DND-41 (cell line): ENCODE results near the gene CEP112.

ENCODE experiments used
- ATAC-seq: fragments of 200-7000 bp; cut with Tn5 transposase; 3 replicates; pipeline ENCODE4 v1.9.1; 2021; ENCODE audit warnings: low read depth; ENCODE audit not compliant: insufficient read depth
- DNase-seq: peaks from one replicate; pipeline ENCODE4 v3.0.0-alpha.2; 2020
- H2AFZ ChIP-seq: 2 replicates; pipeline ENCODE4 v1.6.0; 2012; ENCODE audit warnings: low read depth, low read length
- H3K27ac ChIP-seq: 2 replicates; pipeline ENCODE4 v1.5.1; 2012; ENCODE audit warnings: low read length, inconsistent platforms
- H3K27me3 ChIP-seq: fragments of 200-600 bp; sonication (generic); 2 replicates; pipeline ENCODE4 v1.6.0; 2012; ENCODE audit warnings: low read length, mild to moderate bottlenecking, inconsistent platforms; ENCODE audit not compliant: insufficient read depth, poor library complexity
- H3K36me3 ChIP-seq: 2 replicates; pipeline ENCODE4 v1.5.1; 2012; ENCODE audit warnings: low read length, inconsistent platforms; ENCODE audit not compliant: insufficient read depth
- H3K4me1 ChIP-seq: 2 replicates; pipeline ENCODE4 v1.5.1; 2012; ENCODE audit warnings: mild to moderate bottlenecking, low read length; ENCODE audit not compliant: insufficient read depth
- H3K4me2 ChIP-seq: 2 replicates; pipeline ENCODE4 v1.6.0; 2012; ENCODE audit warnings: mild to moderate bottlenecking, moderate library complexity, low read length, inconsistent platforms; ENCODE audit not compliant: insufficient read depth
- H3K4me3 ChIP-seq, 2 experiments: fragments of 200-600 bp in 1 of 2; shearing (Covaris generic) in 1 of 2; 2 replicates each; pipeline ENCODE4 v1.5.1; 2012 to 2016; ENCODE audit warnings: inconsistent platforms in 2 of 2, low read length in 2 of 2, mild to moderate bottlenecking in 2 of 2, low read depth in 1 of 2, moderate library complexity in 1 of 2
- H3K79me2 ChIP-seq: 2 replicates; pipeline ENCODE4 v1.6.0; 2012; ENCODE audit warnings: low read length, inconsistent platforms; ENCODE audit not compliant: insufficient read depth
- H3K9ac ChIP-seq: 2 replicates; pipeline ENCODE4 v1.6.0; 2012; ENCODE audit warnings: low read depth, mild to moderate bottlenecking, inconsistent platforms, low read length, moderate library complexity
- H3K9me3 ChIP-seq: 2 replicates; pipeline ENCODE4 v1.5.1; 2012; ENCODE audit warnings: low read length, moderate library complexity, mild to moderate bottlenecking, inconsistent platforms; ENCODE audit not compliant: insufficient read depth, severe bottlenecking
- H4K20me1 ChIP-seq: 2 replicates; pipeline ENCODE4 v1.6.0; 2012; ENCODE audit warnings: low read length; ENCODE audit not compliant: insufficient read depth
- EZH2 ChIP-seq: IDR thresholded peaks from 3 replicates; pipeline ENCODE4 v1.6.1; 2012; ENCODE audit warnings: borderline replicate concordance, low read depth, mild to moderate bottlenecking, moderate library complexity, low read length, inconsistent platforms; ENCODE audit not compliant: severe bottlenecking
- TF ChIP-seq, protein P1 (sequence below): IDR thresholded peaks from 2 replicates; pipeline ENCODE4 v1.5.1; 2012; ENCODE audit warnings: borderline replicate concordance, low read length, moderate library complexity, mild to moderate bottlenecking; ENCODE audit not compliant: poor library complexity, severe bottlenecking; ENCODE audit errors: extremely low read depth

Gene CEP112

GRCh38 chr17:66172144-66172543, 19.8 kb downstream of the CEP112 start:
- no peak for ATAC-seq
- H3K9ac ChIP-seq: no peak overlapping the region
- no peak overlapping the region for H2AFZ ChIP-seq
- DNase-seq: no peak
- H3K4me2 ChIP-seq: no peak overlapping the region
- no peaks in the 10 kb centered on the region for H3K79me2 ChIP-seq
- H3K36me3 ChIP-seq: no peaks in the 10 kb centered on the region
- no peaks in the 10 kb centered on the region for H3K9me3 ChIP-seq
- no peaks in the 10 kb centered on the region for H3K27me3 ChIP-seq
- H3K27ac ChIP-seq: no peak overlapping the region
- no peaks in the 10 kb centered on the region for H4K20me1 ChIP-seq
- no peak overlapping the region for H3K4me3 ChIP-seq
- TF ChIP-seq, protein P1, sequence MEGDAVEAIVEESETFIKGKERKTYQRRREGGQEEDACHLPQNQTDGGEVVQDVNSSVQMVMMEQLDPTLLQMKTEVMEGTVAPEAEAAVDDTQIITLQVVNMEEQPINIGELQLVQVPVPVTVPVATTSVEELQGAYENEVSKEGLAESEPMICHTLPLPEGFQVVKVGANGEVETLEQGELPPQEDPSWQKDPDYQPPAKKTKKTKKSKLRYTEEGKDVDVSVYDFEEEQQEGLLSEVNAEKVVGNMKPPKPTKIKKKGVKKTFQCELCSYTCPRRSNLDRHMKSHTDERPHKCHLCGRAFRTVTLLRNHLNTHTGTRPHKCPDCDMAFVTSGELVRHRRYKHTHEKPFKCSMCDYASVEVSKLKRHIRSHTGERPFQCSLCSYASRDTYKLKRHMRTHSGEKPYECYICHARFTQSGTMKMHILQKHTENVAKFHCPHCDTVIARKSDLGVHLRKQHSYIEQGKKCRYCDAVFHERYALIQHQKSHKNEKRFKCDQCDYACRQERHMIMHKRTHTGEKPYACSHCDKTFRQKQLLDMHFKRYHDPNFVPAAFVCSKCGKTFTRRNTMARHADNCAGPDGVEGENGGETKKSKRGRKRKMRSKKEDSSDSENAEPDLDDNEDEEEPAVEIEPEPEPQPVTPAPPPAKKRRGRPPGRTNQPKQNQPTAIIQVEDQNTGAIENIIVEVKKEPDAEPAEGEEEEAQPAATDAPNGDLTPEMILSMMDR: no peak
- no peak for TF ChIP-seq EZH2
- H3K4me1 ChIP-seq: no peaks in the 10 kb centered on the region

DNA sequence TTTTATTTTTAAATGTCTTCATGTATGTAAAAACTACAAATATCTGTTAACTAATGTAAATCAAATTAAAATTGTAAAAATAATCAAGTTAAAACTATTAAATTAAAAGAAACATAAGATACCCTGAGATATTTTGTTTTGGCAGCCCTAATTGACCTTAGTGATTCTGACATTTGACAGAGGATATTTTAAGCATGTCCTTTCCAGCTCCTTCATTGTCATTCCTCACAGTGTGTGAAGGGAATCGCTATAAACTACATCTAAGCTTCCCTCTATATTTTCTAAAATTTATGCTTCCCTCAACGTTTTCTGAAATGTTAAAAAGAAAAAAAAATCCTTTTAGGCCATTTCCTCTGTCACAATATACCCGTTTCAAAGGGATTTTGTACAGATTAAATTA, 20.2 kb downstream of the CEP112 start:
- H3K9me3 ChIP-seq: no peaks in the 10 kb centered on the region
- H3K4me3 ChIP-seq: no peak overlapping the region
- H3K9ac ChIP-seq: no peak overlapping the region
- H3K4me2 ChIP-seq: no peak overlapping the region
- H3K27ac ChIP-seq: no peak overlapping the region
- TF ChIP-seq EZH2: no peak
- TF ChIP-seq, protein P1: no peak
- DNase-seq (no peak), ATAC-seq (no peak)
- no peaks in the 10 kb centered on the region for H3K27me3 ChIP-seq
- H2AFZ ChIP-seq: no peak overlapping the region
- no peaks in the 10 kb centered on the region for H4K20me1 ChIP-seq
- no peaks in the 10 kb centered on the region for H3K36me3 ChIP-seq
- H3K4me1 ChIP-seq: no peaks in the 10 kb centered on the region
- H3K79me2 ChIP-seq: no peaks in the 10 kb centered on the region

- H3K4me3 ChIP-seq: no peak overlapping the region
- TF ChIP-seq, protein P1: no peak
- TF ChIP-seq EZH2: no peak
- DNase-seq (no peak), ATAC-seq (no peak)
- no peak overlapping the region for H3K9ac ChIP-seq
- no peaks in the 10 kb centered on the region for H3K27me3 ChIP-seq
- H3K79me2 ChIP-seq: no peaks in the 10 kb centered on the region
- H4K20me1 ChIP-seq: no peaks in the 10 kb centered on the region
- H2AFZ ChIP-seq: no peak overlapping the region
- H3K9me3 ChIP-seq: no peaks in the 10 kb centered on the region
- no peak overlapping the region for H3K27ac ChIP-seq
- H3K4me1 ChIP-seq: no peaks in the 10 kb centered on the region
- no peaks in the 10 kb centered on the region for H3K36me3 ChIP-seq
- no peak overlapping the region for H3K4me2 ChIP-seq
Measured at GRCh38 chr17:66171172-66171571, 20.8 kb downstream of the CEP112 start.

- no peaks in the 10 kb centered on the region for H3K36me3 ChIP-seq
- H3K27me3 ChIP-seq: no peaks in the 10 kb centered on the region
- no peaks in the 10 kb centered on the region for H3K4me1 ChIP-seq
- H3K4me2 ChIP-seq: no peak overlapping the region
- no peak overlapping the region for H3K4me3 ChIP-seq
- no peak overlapping the region for H3K27ac ChIP-seq
- no peaks in the 10 kb centered on the region for H4K20me1 ChIP-seq
- H2AFZ ChIP-seq: no peak overlapping the region
- no peaks in the 10 kb centered on the region for H3K9me3 ChIP-seq
- ATAC-seq (no peak), DNase-seq (no peak)
- no peak for TF ChIP-seq EZH2
- TF ChIP-seq, protein P1: no peak
- H3K9ac ChIP-seq: no peak overlapping the region
- no peaks in the 10 kb centered on the region for H3K79me2 ChIP-seq
Measured at GRCh38 chr17:66169839-66170238, 22.1 kb downstream of the CEP112 start.
